Medulla oblongata (tissue), 1 donor: Measurements from ENCODE around the gene ATP6V1F.

Experiments used
- DNase-seq: peaks from one replicate; pipeline ENCODE4 v3.0.0-alpha.2; 2015; ENCODE audit errors: extremely low spot score

ATP6V1F gene

GRCh38 chr7:128882134-128882533 is 19.5 kb downstream of the ATP6V1F start:
- no peak for DNase-seq

GRCh38 chr7:128883622-128884448 is 21.2 kb downstream of the ATP6V1F start:
- peak; percentile 78 for DNase-seq

- DNase-seq, result no peak
Observed at GRCh38 chr7:128884561-128885369, 22.1 kb downstream of the ATP6V1F start.

- no peak for DNase-seq
Observed at GRCh38 chr7:128885370-128886187, 22.9 kb downstream of the ATP6V1F start.

GRCh38 chr7:128886391-128887168 is 23.9 kb downstream of the ATP6V1F start:
- no peak for DNase-seq

GRCh38 chr7:128887169-128888038 is 24.7 kb downstream of the ATP6V1F start:
- DNase-seq, result no peak

GRCh38 chr7:128888039-128888755 is 25.5 kb downstream of the ATP6V1F start:
- DNase-seq, result no peak

- DNase-seq, result no peak
Observed at GRCh38 chr7:128888756-128889095, 26.1 kb downstream of the ATP6V1F start.

- DNase-seq, result no peak
Observed at GRCh38 chr7:128889121-128889520, 26.5 kb downstream of the ATP6V1F start.

GRCh38 chr7:128890306-128891109 is 27.9 kb downstream of the ATP6V1F start:
- DNase-seq, result no peak

GRCh38 chr7:128891110-128891941 is 28.7 kb downstream of the ATP6V1F start:
- no peak for DNase-seq

GRCh38 chr7:128891942-128892269 is 29.2 kb downstream of the ATP6V1F start:
- DNase-seq, result no peak

GRCh38 chr7:128892521-128893250 is 30.0 kb downstream of the ATP6V1F start:
- DNase-seq, result no peak

GRCh38 chr7:128893251-128894100 is 30.8 kb downstream of the ATP6V1F start:
- no peak for DNase-seq

- no peak for DNase-seq
Observed at GRCh38 chr7:128894101-128894440, 31.4 kb downstream of the ATP6V1F start.

GRCh38 chr7:128895320-128895719 is 32.7 kb downstream of the ATP6V1F start:
- no peak for DNase-seq

GRCh38 chr7:128899392-128899791 is 36.7 kb downstream of the ATP6V1F start:
- no peak for DNase-seq
